Right lobe of liver (tissue), 5 donors: ENCODE results near the gene RNF26. TPM values are rescaled to one million over a fixed set of nuclear protein-coding genes. Genes with fewer than 3 reads are reported as not detected.

Source experiments
- microRNA-seq, 2 donors: library from miRNA; unstranded; fragments of <30 nt; microRNA quantifications; one replicate each; pipeline ENCODE4, GENCODE V29; 2019 to 2020
- small RNA-seq, 2 experiments: library from RNA; depleted of rRNA; stranded (forward); fragments of <200 nt; gene quantifications; one replicate each; pipeline ENCODE3, GENCODE V24; 2016
- total RNA-seq, 6 experiments: library from RNA; depleted of rRNA in 2 of 6; stranded (reverse); fragments of >200 nt in 2 of 6; fragmentation: NEBNext Ultra II Directional in 3 of 6; extraction: Animal tissue kit (Norgen Biotek cat#: 25700) in 3 of 6; gene quantifications; one replicate each; pipeline versions ENCODE4 v1.1.0 to v1.2.4, GENCODE V29; 2016 to 2023
- donor health status: DM: no; HTN: no; CAD: no.
- donor health status: DM: no; HTN: no; CAD: no.
- donor health status: DM: no; HTN: yes; CAD: no.
- donor health status: DM: no; HTN: yes; CAD: no.

Gene RNF26
- total RNA-seq, 6 experiments from 2014 or later: 12.9 to 18.1 (median 15.1) TPM

Small RNA genes within 50 kb of the gene (microRNA-seq; reads per million reads assigned to microRNA genes)
- gene MIR6756: 0 to 0.29 reads per million in 2 donors

Small RNA genes within 50 kb of the gene (small RNA-seq; reads per million reads assigned to genes)
- gene RF01225 (0 reads per million in 2 experiments), gene RNU6-262P (0 to 0.39 reads per million in 2 experiments)

Other genes starting within 250 kb of the RNF26 start
- gene HMBS, start 249.6 kb upstream of the RNF26 start, total RNA-seq: 10 to 100 TPM; 11.3 to 35.3 (median 14.6) TPM
- gene DPAGT1, start 232.7 kb upstream of the RNF26 start, total RNA-seq: 10 to 100 TPM; 29.8 to 55.5 (median 41.6) TPM
- gene C2CD2L, start 227.2 kb upstream of the RNF26 start, total RNA-seq: 1 to 10 TPM; 5.4 to 9.7 (median 6.5) TPM
- gene HINFP, start 212.9 kb upstream of the RNF26 start, total RNA-seq: 10 to 100 TPM in 4 of 6 experiments, 1 to 10 TPM in 2; 6.4 to 13.6 (median 10.7) TPM
- gene ABCG4, start 185.5 kb upstream of the RNF26 start, total RNA-seq: under 1 TPM in 4 of 6 experiments, not detected in 2; 0.04 to 0.22 (median 0.09) TPM
- gene NLRX1, start 165.8 kb upstream of the RNF26 start, total RNA-seq: 10 to 100 TPM in 4 of 6 experiments, 1 to 10 TPM in 2; 8.1 to 13.2 (median 10.9) TPM
- gene NHERF4, start 149.1 kb upstream of the RNF26 start, total RNA-seq: under 1 TPM in 1 of 6 experiments, not detected in 5; 0.32 TPM
- 1 to 10 TPM; 3.1 to 7.1 (median 4.6) TPM for gene CBL, start 128.2 kb upstream of the RNF26 start, total RNA-seq
- 10 to 100 TPM in 4 of 6 experiments, 1 to 10 TPM in 2; 1.8 to 28.7 (median 12.5) TPM for gene MCAM, start 17.4 kb upstream of the RNF26 start, total RNA-seq
- gene C1QTNF5, start 6.4 kb downstream of the RNF26 start, total RNA-seq: 1 to 10 TPM; 2.8 to 6.3 (median 4.8) TPM
- not detected for gene MFRP, start 12.2 kb downstream of the RNF26 start, total RNA-seq
- gene USP2, start 47.2 kb downstream of the RNF26 start, total RNA-seq: 10 to 100 TPM in 2 of 6 experiments, 1 to 10 TPM in 4; 1.3 to 25.9 (median 4.6) TPM
- 1 to 10 TPM in 4 of 6 experiments, under 1 TPM in 2; 0.13 to 5.3 (median 2.1) TPM for gene THY1, start 88.6 kb downstream of the RNF26 start, total RNA-seq